Stomach (tissue), 4 donors: ENCODE results near the gene PAQR7.

ENCODE experiments used
- EP300 ChIP-seq: sonication (generic); formaldehyde crosslinking; IDR thresholded peaks from one replicate; pipeline ENCODE4 v1.6.1; 2017; ENCODE audit warnings: antibody characterized with exemption
- POLR2A ChIP-seq, 4 donors: fragments of 450-650 bp; IDR thresholded peaks; one replicate each; pipeline ENCODE4 v1.6.1; 2016; ENCODE audit warnings: antibody characterized with exemption in 4 of 4, control low read depth in 2 of 4, mild to moderate bottlenecking in 1 of 4, moderate library complexity in 1 of 4
- TF ChIP-seq, protein P1 (sequence below), 7 experiments: fragments of 450-650 bp in 4 of 7; fragments of 200-600 bp in 3 of 7; sonication (generic) in 3 of 7; IDR thresholded peaks; one replicate each; pipeline ENCODE4 v1.5.1; 2016 to 2019; ENCODE audit warnings: antibody characterized with exemption in 7 of 7, control low read depth in 2 of 7, mild to moderate bottlenecking in 1 of 7

DNA sequence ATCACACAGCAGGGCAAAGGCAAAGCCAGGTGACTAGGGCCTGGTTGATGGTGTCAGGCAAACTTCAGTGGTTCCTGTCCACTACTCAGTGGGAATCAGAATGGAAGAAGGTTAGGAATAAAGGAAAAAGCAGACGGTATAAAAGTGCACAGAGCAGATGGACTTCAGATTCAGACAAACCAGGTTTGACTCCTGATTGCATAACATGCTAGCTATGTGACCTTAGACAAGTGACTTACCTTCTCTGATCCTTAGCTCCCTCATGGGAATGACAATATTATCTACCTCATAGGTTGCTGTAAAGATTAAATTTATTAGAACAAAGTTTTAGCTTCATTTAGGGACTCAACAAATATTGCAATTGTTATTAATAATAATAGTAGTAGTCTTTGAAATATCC, 4.9 kb downstream of the PAQR7 start:
- TF ChIP-seq, protein P1, sequence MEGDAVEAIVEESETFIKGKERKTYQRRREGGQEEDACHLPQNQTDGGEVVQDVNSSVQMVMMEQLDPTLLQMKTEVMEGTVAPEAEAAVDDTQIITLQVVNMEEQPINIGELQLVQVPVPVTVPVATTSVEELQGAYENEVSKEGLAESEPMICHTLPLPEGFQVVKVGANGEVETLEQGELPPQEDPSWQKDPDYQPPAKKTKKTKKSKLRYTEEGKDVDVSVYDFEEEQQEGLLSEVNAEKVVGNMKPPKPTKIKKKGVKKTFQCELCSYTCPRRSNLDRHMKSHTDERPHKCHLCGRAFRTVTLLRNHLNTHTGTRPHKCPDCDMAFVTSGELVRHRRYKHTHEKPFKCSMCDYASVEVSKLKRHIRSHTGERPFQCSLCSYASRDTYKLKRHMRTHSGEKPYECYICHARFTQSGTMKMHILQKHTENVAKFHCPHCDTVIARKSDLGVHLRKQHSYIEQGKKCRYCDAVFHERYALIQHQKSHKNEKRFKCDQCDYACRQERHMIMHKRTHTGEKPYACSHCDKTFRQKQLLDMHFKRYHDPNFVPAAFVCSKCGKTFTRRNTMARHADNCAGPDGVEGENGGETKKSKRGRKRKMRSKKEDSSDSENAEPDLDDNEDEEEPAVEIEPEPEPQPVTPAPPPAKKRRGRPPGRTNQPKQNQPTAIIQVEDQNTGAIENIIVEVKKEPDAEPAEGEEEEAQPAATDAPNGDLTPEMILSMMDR (IDR thresholded peaks at IDR 0.05), result no peak
- TF ChIP-seq EP300, result no peak
- no peak for TF ChIP-seq POLR2A (IDR thresholded peaks at IDR 0.05)
